Measurements from ENCODE around the gene VWF. TPM values are rescaled to one million over a fixed set of nuclear protein-coding genes. Genes with fewer than 3 reads are reported as not detected.

Gene VWF
- total RNA-seq, 1 donor from 2014 or later: not detected

DNA sequence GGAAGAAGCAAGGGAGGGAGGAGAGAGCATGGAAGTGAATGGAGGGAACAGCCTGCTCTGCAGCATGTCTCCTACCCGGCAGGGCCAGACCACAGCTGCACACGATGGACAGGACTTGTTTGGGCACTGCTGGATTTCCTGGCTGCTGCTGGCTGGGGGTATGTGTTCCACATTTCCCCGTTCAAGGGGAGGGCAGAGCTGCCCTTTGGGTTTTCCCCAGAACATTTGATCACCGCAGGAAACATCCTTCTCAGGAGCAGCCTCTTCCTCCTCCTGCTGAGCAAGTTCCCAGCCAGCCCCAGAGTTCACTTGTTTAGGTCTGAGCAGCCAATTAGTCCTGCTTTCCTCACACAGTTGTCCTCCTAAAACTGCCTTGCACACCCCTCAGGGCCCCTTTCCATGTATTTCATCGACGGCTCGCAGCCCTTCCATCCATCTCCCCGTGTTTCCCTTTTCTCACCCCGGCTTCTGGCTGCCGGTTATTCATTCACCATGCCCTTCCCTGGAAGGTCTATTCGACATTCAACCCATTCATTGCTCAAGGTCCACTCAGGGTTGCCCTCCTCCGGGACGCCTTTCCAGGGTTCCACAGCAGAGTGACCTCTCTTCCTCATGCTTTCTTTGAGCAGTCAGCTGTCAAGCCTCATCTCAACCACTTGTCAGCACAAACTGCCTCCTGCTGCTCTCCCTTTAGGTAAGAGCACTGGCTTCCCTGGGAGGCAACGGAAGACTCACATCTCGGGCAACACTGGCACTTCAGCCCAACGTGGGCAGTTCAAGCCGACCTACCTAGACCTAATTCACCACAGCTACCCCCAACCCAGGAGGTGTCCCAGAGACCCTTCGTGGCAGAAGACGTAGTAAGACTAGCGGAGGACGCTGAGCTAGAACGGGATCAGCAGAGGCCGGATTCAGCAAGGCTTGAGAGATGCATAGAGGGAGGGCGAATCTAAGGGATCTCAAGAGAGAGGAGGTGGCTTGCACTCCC is 159.3 kb downstream of the VWF start:
- no peak overlapping the region for H3K4me3 Mint-ChIP-seq
- H3K4me1 Mint-ChIP-seq (ENCODE audit: low read depth): no peaks in the 10 kb centered on the region
- no peak overlapping the region for H3K27ac Mint-ChIP-seq
- H3K36me3 Mint-ChIP-seq (ENCODE audit: low read depth): no peaks in the 10 kb centered on the region
- no peak for DNase-seq (ENCODE audit: low spot score)
- no peaks in the 10 kb centered on the region for H3K27me3 Mint-ChIP-seq (ENCODE audit: insufficient read depth)
- intact Hi-C loops (cut with micrococcal nuclease): no loop called here
- no peaks in the 10 kb centered on the region for H3K9me3 Mint-ChIP-seq

DNA sequence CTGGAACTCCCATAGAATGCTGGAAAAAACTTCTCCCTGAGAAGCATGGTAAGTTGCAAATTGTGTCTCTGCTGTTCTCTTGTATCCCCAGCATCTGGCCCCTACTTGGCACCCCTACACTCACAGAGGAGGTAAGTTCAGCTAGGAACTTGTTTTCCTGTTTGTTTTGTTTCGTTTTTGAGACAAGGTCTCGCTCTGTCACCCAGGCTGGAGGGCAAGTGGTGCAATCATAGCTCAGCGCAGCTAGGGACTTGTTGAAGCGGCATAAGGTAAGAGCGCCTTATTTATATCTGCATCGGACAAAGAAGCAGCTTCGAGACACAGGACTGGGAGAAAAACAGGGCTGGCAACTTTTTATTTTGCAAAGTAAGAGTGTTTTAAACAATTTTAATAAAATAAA is 161.0 kb downstream of the VWF start:
- intact Hi-C loops (cut with micrococcal nuclease): no loop called here

GRCh38 chr12:5960783-5961182 is 163.7 kb downstream of the VWF start:
- Mint-ChIP-seq H3K4me3 (no peak overlapping the region), H3K27ac (no peak overlapping the region), H3K27me3 (ENCODE audit: insufficient read depth) (peaks cover 5% of the 10 kb centered on the region), H3K9me3 (no peaks in the 10 kb centered on the region), H3K4me1 (ENCODE audit: low read depth) (no peaks in the 10 kb centered on the region), H3K36me3 (ENCODE audit: low read depth) (no peaks in the 10 kb centered on the region)
- intact Hi-C loops (cut with micrococcal nuclease): no loop called here
- DNase-seq (ENCODE audit: low spot score): no peak

More for the DNA sequence above, 161.0 kb downstream of the VWF start:
- Mint-ChIP-seq H3K36me3 (ENCODE audit: low read depth) (no peaks in the 10 kb centered on the region), H3K27me3 (ENCODE audit: insufficient read depth) (peaks cover 3% of the 10 kb centered on the region), H3K27ac (no peak overlapping the region), H3K4me1 (ENCODE audit: low read depth) (no peaks in the 10 kb centered on the region), H3K4me3 (no peak overlapping the region), H3K9me3 (no peaks in the 10 kb centered on the region)
- DNase-seq (ENCODE audit: low spot score): no peak

DNA sequence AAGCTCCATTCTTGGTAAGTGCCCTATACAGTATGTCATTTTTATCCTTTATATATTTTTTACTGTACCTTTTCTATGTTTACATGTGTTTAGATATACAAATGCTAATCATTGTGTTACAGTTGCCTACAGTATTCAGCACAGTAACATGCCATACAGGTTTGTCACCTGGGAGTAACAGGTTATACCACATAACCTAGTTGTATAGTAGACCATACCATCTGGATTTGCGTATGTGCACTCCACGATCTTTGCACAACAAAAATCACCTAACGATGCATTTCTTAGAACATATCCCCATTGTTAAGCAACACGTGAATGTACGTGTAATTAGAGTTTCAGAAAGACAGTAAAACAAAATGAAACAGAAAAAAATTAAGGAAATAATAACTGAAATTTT is 167.5 kb downstream of the VWF start:
- DNase-seq (ENCODE audit: low spot score): no peak
- Mint-ChIP-seq H3K4me3 (no peak overlapping the region), H3K27me3 (ENCODE audit: insufficient read depth) (peaks cover 7% of the 10 kb centered on the region), H3K27ac (no peak overlapping the region), H3K9me3 (no peaks in the 10 kb centered on the region), H3K4me1 (ENCODE audit: low read depth) (no peaks in the 10 kb centered on the region), H3K36me3 (ENCODE audit: low read depth) (no peaks in the 10 kb centered on the region)
- intact Hi-C loops (cut with micrococcal nuclease): no loop called here

GRCh38 chr12:5954661-5955060 is 169.8 kb downstream of the VWF start:
- DNase-seq (ENCODE audit: low spot score): no peak
- H3K4me1 Mint-ChIP-seq (ENCODE audit: low read depth): no peaks in the 10 kb centered on the region
- H3K4me3 Mint-ChIP-seq: no peak overlapping the region
- H3K27me3 Mint-ChIP-seq (ENCODE audit: insufficient read depth): peaks cover 9% of the 10 kb centered on the region
- H3K27ac Mint-ChIP-seq: no peak overlapping the region
- intact Hi-C loops (cut with micrococcal nuclease): no loop called here
- no peaks in the 10 kb centered on the region for H3K36me3 Mint-ChIP-seq (ENCODE audit: low read depth)
- no peaks in the 10 kb centered on the region for H3K9me3 Mint-ChIP-seq

- Mint-ChIP-seq H3K36me3 (ENCODE audit: low read depth) (no peaks in the 10 kb centered on the region), H3K27ac (no peak overlapping the region), H3K4me1 (ENCODE audit: low read depth) (no peaks in the 10 kb centered on the region), H3K4me3 (no peak overlapping the region), H3K9me3 (no peaks in the 10 kb centered on the region), H3K27me3 (ENCODE audit: insufficient read depth) (peaks cover 9% of the 10 kb centered on the region)
- no peak for DNase-seq (ENCODE audit: low spot score)
- intact Hi-C loops (cut with micrococcal nuclease): no loop called here
Measured at GRCh38 chr12:5953835-5954586, 170.5 kb downstream of the VWF start.

- Mint-ChIP-seq H3K27ac (no peak overlapping the region), H3K36me3 (ENCODE audit: low read depth) (no peaks in the 10 kb centered on the region)
Measured at GRCh38 chr12:5952031-5952430, 172.4 kb downstream of the VWF start.

GRCh38 chr12:5948696-5949095 is 175.8 kb downstream of the VWF start:
- Mint-ChIP-seq H3K27me3 (ENCODE audit: insufficient read depth) (peaks cover 33% of the 10 kb centered on the region), H3K4me3 (no peak overlapping the region), H3K36me3 (ENCODE audit: low read depth) (no peaks in the 10 kb centered on the region), H3K4me1 (ENCODE audit: low read depth) (no peaks in the 10 kb centered on the region), H3K27ac (no peak overlapping the region), H3K9me3 (no peaks in the 10 kb centered on the region)
- intact Hi-C loops (cut with micrococcal nuclease): no loop called here
- no peak for DNase-seq (ENCODE audit: low spot score)

More at GRCh38 chr12:5952031-5952430, 172.4 kb downstream of the VWF start:
- peaks cover 6% of the 10 kb centered on the region for H3K27me3 Mint-ChIP-seq (ENCODE audit: insufficient read depth)
- no peaks in the 10 kb centered on the region for H3K4me1 Mint-ChIP-seq (ENCODE audit: low read depth)
- DNase-seq (ENCODE audit: low spot score): no peak
- intact Hi-C loops (cut with micrococcal nuclease): no loop called here
- no peaks in the 10 kb centered on the region for H3K9me3 Mint-ChIP-seq
- no peak overlapping the region for H3K4me3 Mint-ChIP-seq

DNA sequence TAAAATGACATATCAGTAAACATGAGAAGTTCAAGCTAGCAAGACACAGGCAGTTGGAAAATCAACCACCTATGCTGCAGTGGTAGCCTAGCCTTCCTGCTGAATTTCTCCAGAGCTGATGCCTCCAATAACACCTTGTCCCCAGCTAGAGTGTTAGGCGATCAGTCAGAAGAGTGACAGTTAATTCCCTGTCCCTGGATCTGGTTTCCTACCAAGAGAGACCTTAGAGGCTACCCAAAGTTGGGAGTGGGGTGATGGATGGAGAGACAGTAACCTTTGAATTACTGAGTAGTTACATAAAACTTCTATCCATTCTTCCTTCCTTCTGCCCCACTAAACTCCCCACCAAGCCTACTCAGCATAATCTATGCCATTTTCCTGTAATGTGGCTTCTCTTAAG is 177.5 kb downstream of the VWF start:
- intact Hi-C loops (cut with micrococcal nuclease): no loop called here
- DNase-seq (ENCODE audit: low spot score): no peak
- H3K36me3 Mint-ChIP-seq (ENCODE audit: low read depth): no peaks in the 10 kb centered on the region
- no peak overlapping the region for H3K27ac Mint-ChIP-seq
- H3K4me3 Mint-ChIP-seq: no peak overlapping the region
- H3K4me1 Mint-ChIP-seq (ENCODE audit: low read depth): no peaks in the 10 kb centered on the region
- peaks cover 44% of the 10 kb centered on the region for H3K27me3 Mint-ChIP-seq (ENCODE audit: insufficient read depth)
- no peaks in the 10 kb centered on the region for H3K9me3 Mint-ChIP-seq

DNA sequence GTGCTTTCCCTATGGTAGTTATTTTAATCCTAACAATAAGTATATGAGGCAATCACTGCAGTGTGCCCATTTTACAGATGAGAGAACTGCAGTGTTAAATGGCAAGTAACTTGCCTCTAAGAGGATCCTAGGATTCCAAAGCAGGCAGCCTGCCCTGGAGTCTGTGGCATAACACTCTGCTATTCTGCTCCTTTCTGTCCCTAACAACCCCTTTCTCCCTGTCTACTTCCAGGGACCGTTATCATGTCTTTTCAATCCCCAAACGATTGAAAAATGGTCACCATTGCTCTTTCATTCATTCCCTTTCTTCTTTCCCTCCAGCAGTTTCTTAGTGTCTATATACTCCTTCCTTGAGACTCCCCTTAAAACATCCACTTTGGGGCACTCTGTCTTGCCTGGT is 178.1 kb downstream of the VWF start:
- DNase-seq (ENCODE audit: low spot score): no peak
- H3K27me3 Mint-ChIP-seq (ENCODE audit: insufficient read depth): peaks cover 44% of the 10 kb centered on the region
- H3K36me3 Mint-ChIP-seq (ENCODE audit: low read depth): no peaks in the 10 kb centered on the region
- H3K27ac Mint-ChIP-seq: no peak overlapping the region
- H3K4me3 Mint-ChIP-seq: no peak overlapping the region
- H3K9me3 Mint-ChIP-seq: no peaks in the 10 kb centered on the region
- no peaks in the 10 kb centered on the region for H3K4me1 Mint-ChIP-seq (ENCODE audit: low read depth)
- intact Hi-C loops (cut with micrococcal nuclease): no loop called here

DNA sequence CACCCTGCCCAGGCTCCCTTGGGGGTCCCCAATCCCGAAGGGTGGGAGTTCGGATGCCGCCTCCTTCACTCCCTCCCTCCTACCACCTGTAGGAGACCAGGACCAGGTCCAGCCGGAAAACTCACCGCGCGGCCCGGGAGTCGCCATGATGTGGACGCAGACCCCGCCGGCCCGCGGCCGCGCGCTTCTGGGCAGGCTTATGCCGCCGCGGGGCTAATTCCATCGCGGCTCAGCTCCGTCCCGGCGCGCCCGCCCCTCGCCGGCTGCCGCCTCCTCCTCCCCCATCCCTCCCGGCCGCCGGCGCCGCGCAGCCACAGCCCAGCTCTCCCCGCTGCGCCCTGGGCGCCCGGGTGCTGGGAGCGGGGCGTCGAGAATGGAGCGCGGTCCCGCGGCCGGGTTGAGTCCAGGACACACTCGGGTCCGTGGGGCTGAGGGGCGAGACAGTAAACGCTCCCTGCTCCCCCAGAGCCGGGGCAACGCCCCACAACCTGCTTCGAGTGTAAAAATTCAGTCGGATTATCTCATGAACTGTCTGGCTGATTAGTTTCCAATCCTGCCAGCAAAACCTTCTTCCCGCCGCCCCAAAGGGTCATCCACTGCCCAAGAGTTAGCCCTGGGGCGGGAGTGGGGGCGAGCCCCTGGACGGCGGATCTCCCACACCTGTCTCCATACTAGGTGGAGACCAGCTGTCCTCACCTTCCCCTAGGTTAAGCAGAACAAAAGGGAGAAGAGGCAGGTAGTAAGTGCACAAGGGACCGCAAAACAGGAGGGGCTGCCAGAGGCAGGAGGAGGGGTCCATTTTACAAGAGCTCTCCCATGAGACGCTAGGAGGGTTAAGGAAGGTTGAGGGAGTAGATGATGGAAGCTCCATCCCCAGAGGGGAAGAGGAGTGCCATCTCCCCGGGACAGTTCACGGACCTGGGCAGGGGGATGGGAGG is 179.1 kb downstream of the VWF start, which contains the start of gene ANO2:
Gene ANO2, minus strand, starts transcription at position 189 of the 938 bp plus-strand sequence. Its CDS starts 42 bp downstream, at position 147.
- Mint-ChIP-seq H3K9me3 (no peaks in the 10 kb centered on the region), H3K27ac (no peak within 1 kb of the TSS), H3K4me3 (no peak within 1 kb of the TSS), H3K36me3 (ENCODE audit: low read depth) (no peaks in the 10 kb centered on the region), H3K4me1 (ENCODE audit: low read depth) (no peaks in the 10 kb centered on the region), H3K27me3 (ENCODE audit: insufficient read depth) (peaks cover 42% of the 10 kb centered on the region)
- DNase-seq (ENCODE audit: low spot score): no peak
- intact Hi-C loops (cut with micrococcal nuclease): no loop called here

DNA sequence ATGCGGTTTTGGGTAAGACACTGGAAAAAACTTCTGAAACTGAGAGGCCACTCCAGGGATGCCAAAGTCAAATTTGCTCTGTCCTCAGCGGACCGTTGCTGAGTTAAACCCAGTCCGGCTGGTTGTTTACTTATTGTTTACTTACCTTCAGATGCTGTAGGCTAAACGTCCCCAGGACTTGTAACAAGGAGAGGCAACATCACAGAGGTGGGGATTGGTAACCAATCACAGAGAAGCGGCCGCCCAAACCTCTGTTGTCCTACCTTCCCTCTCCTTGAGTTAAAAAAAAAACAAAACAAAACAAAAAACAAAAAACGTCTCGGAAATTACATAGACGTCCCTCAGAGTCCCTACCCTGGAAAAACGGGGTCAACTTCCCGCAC is 179.8 kb downstream of the VWF start:
- peaks cover 45% of the 10 kb centered on the region for H3K27me3 Mint-ChIP-seq (ENCODE audit: insufficient read depth)
- DNase-seq (ENCODE audit: low spot score): no peak
- no peak overlapping the region for H3K4me3 Mint-ChIP-seq
- intact Hi-C loops (cut with micrococcal nuclease): no loop called here
- no peaks in the 10 kb centered on the region for H3K9me3 Mint-ChIP-seq
- H3K27ac Mint-ChIP-seq: no peak overlapping the region
- H3K4me1 Mint-ChIP-seq (ENCODE audit: low read depth): no peaks in the 10 kb centered on the region
- H3K36me3 Mint-ChIP-seq (ENCODE audit: low read depth): no peaks in the 10 kb centered on the region

All from activated T-helper 1 cell treated with anti-CD3 and anti-CD28 coated beads, Interleukin-12 subunit alpha, Interleukin-12 subunit beta, Interleukin-2, Interleukin-4 antibody, amounts not matched to agents 30 ng/mL and 10 ng/mL and 1 ng/mL, durations not matched to agents 14 hours and 24 hours and 36 hours (primary cell).